Spleen (tissue), 7 donors: ENCODE measurements around the gene PDZD8.

Experiments
- POLR2A ChIP-seq, 3 donors: fragments of 450-650 bp; IDR thresholded peaks; one replicate each; pipeline ENCODE4 v1.5.1; 2017; ENCODE audit warnings: antibody characterized with exemption in 3 of 3, mild to moderate bottlenecking in 1 of 3
- TF ChIP-seq, protein P1 (sequence below), 11 experiments: fragments of 200-600 bp in 7 of 11; fragments of 450-650 bp in 4 of 11; sonication (generic) in 4 of 11; IDR thresholded peaks in 8 of 11; conservative IDR thresholded peaks in 3 of 11; 1 replicate in 7 of 11; 2 replicates in 4 of 11; pipeline versions ENCODE4 v1.4.0 to v1.8.0; 2016 to 2021; ENCODE audit warnings: antibody characterized with exemption in 11 of 11, inconsistent platforms in 4 of 11, mild to moderate bottlenecking in 1 of 11
- donor health status: DM: no; HTN: no; CAD: no; lungs with moderate emphysema.
- donor health status: DM: no; HTN: no; CAD: no.
- donor health status: DM: no; HTN: no; CAD: no.

- TF ChIP-seq, protein P1, sequence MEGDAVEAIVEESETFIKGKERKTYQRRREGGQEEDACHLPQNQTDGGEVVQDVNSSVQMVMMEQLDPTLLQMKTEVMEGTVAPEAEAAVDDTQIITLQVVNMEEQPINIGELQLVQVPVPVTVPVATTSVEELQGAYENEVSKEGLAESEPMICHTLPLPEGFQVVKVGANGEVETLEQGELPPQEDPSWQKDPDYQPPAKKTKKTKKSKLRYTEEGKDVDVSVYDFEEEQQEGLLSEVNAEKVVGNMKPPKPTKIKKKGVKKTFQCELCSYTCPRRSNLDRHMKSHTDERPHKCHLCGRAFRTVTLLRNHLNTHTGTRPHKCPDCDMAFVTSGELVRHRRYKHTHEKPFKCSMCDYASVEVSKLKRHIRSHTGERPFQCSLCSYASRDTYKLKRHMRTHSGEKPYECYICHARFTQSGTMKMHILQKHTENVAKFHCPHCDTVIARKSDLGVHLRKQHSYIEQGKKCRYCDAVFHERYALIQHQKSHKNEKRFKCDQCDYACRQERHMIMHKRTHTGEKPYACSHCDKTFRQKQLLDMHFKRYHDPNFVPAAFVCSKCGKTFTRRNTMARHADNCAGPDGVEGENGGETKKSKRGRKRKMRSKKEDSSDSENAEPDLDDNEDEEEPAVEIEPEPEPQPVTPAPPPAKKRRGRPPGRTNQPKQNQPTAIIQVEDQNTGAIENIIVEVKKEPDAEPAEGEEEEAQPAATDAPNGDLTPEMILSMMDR (IDR thresholded peaks at IDR 0.05 in 8 of 11, conservative IDR thresholded peaks at IDR 0.05 in 3 of 11), result no peak
- TF ChIP-seq POLR2A (IDR thresholded peaks at IDR 0.05), result no peak
These were observed 120.2 kb downstream of the PDZD8 start for GRCh38 chr10:117254774-117255735.
